ENCODE data around the gene DACT2.
A peak's percentile ranks its signal among the peaks of the same experiment; 100 is the strongest.
"Not testable (repeated sequence)": the region's sequence is repeated elsewhere in the genome, so short reads cannot be mapped to it uniquely, and the experiment has no call there.

The DACT2 gene

DNA sequence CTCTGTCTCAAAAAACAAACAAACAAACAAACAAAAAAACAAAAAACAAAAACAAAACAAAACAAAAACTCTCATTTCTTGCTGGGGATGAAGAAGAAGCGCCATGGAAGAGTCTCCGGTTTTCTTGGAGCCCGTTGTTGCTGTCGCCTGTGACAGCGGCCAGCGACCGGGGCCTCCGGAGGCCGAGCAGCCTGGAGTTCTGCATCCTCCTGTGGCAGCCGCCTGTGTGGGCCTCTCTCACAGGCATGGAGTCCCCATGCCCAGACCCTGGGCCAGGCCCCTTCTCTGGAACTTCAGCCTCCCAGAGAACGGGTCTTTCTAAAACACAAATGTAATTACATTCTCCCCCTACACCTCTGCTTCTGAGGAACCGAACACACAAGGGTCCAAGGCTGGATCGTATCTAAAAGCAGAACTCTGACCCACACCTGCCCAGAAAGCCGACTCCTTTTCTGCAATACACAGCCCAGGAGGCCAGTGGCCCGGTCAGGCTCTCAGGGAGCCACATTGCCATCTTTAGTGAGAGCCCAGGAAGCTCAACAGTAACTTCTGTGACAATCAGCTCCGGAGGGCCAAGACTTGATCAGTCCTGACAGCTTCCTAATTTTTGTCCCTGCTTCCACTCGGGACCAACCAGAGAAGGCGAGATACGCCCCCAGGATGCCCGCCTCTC, 18.5 kb downstream of the DACT2 start:
- no peak for DNase-seq (ENCODE audit: low spot score)

DNA sequence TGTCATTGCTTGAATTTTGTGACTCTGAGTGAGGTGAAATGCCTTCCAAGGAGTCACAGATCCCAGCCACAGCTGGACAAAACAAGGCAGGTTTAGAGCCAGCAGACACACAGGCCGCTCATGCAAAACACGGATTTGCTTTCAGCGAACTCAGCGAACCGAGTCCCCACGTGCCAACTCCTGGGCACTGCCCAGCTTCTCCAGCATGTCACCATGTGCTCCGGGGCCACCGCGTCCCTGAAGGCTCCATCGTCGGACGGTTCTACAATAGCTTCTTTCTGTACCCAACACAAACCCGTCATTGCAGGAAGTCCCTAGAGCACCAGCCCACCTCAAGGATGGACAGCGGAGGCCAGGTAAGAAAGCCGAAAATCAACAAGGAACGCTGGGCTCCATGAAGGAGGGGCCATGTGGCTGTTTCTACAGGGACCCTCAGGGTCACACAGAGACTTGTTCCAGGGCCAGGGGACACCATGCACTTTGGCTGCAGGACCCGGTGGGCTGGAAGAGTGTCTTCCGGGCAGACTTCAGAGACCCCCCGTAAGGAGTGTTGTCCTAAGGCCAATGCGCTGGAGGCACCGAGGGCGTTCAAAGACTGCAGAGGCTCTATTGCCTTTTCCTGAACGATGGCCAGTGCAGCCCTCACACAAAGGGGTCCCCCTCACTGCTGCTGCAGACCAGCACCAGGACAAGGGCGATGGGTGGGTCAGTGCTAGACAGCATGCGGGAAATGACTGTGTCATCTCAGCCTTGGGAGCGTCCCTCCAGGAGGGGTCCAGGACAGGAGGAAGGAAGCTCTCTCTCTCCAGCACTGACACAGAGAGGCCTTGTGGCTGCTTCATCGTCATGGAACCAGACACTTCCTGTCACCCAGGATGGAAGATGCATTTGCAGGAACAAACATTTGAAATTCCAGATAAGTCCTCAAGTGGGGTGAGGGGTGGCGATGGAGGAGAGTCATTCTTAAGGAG, 19.8 kb downstream of the DACT2 start:
- no peak for DNase-seq (ENCODE audit: low spot score)

DNA sequence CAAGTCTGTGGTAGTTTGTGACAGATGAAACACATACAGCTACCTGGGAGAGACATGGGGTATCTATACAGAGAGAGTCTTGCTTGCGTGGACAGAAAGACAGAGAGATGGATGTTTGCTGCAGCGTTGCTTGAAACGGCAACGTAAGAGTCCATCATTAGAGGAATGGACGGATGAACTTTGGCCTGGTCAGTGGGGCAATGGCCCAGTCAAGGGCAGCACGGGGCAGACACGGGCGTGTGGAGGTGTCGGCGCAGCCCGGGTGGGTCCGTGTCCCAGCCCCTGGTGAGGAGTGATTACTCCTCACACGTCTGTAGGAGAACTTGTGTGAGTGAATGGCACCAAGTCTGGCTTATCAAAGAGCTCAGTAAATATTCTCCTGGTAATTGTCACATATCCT, 21.9 kb downstream of the DACT2 start:
- DNase-seq (ENCODE audit: low spot score), result no peak

- no peak for DNase-seq (ENCODE audit: low spot score)
These were observed 24.7 kb downstream of the DACT2 start for GRCh38 chr6:168294901-168295300.

- DNase-seq (ENCODE audit: low spot score), result no peak
These were observed 25.7 kb downstream of the DACT2 start for GRCh38 chr6:168293636-168294530.

GRCh38 chr6:168292826-168293225, 26.8 kb downstream of the DACT2 start:
- no peak for DNase-seq (ENCODE audit: low spot score)

DNA sequence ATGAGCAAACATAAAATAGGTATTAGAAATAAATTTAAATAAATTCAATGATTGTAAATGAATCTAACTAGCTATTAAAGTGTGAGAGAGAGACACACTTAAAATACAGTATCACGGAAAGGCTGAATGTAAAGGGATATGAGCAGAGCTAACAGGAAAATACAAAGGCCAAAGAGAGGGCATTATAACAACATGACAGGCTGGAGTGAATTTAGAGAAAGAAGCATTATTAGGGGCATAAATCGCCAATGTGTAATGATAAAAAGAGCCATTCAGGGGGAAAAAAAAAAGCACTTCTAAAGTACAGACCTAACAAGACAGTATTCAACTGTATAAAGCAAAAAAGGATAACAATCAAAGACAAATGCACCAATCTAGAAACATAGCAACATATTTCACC, 28.1 kb downstream of the DACT2 start:
- DNase-seq (ENCODE audit: low spot score), result peak; percentile 59

DNA sequence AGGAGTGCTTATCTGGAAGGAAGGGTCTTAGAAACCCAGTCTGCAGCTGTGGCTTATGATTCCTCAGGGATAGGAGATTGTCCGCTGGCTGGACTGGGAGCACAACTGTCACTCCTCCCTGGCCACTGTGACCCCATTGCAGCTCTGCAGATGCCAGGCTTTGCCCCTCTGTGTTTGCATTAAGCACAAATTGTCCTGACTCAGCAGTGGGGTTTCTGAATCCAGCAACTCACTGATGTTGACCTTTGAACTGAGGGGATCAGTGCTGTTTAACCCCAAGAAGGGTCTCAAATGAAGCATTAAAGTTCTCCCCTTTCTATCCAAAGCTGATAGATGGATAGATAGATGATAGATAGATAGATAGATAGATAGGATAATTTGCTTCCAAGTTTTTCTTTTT, 29.5 kb downstream of the DACT2 start:
- DNase-seq (ENCODE audit: low spot score), result no peak

DNA sequence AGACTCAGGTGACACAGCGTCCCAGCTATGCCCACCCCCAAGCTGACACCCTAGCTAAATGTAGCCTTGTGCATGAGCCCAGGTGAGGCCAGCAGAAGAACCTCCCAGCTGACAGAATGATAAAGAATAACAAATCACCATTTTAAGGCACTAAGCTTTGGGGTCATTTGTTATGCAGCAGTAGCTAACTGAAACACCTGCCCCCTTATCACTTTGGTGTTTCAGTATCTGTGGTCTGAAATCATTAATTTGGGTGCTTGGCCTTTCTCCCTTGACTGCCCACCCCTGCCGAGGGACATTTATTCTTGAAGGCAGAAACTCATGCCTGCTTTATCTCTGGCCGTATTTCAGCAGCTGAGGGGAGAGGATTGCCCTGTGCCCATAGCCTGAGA, 30.0 kb downstream of the DACT2 start:
- DNase-seq (ENCODE audit: low spot score), result no peak

DNA sequence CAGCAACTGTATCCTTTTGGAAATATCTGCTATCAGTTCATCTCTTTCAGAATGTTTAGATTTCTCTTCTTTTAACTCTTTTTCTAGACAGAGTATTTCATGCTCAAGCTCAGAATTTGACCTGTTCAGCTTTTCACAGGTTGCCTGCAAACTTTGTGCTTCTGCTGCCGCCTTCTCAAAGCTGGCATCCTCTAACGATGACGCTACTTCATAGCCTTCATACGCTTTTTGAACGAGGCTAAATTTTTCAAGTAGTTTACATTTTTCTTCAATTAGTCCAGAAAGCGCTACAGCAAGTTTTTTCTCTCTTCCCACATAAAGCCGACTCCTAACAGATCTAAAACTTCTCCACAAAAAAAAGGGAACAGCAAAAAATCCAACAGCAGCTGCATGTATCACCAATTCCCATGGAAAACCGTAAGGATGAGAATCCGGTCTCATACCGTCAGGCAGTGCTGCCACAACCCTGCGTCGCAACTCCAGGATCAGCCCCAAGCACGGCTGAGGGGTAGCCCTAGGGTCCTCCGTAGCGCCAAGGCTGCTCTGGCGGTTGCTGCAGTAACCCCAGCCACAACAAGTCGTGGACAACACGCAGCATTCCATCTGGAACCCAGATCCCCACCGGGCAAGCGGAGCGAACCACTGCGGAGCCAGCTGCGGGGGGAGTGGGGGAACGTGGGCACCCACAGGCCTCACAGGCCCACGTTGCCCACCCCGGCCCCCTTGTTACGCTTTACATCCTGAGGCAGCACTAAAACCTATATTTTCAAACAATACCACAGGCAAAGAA, 30.6 kb downstream of the DACT2 start:
- no peak for DNase-seq (ENCODE audit: low spot score)

GRCh38 chr6:168287460-168287859, 32.1 kb downstream of the DACT2 start:
- DNase-seq (ENCODE audit: low spot score), result not testable (repeated sequence)

- not testable (repeated sequence) for DNase-seq (ENCODE audit: low spot score)
These were observed 32.7 kb downstream of the DACT2 start for GRCh38 chr6:168286771-168287446.

DNA sequence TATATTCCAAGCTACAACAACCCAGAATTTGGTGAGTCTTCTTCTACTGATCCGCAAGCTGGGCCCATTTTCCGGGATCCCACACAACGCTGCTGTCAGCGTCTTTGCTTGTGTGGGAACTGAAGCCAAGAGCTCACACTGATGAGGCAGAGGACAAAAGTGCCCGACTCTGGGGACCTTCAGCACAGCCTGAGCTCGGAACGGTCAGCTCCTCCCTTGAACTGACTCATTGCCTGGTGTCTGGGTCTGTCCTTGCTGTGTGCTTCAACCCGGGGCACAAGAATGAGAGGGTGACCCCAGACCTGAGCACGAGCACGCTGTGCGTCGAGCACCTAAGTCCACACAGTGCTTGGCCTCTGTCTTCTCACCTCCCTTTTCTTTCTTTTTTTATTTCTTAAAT, 33.5 kb downstream of the DACT2 start:
- no peak for DNase-seq (ENCODE audit: low spot score)

GRCh38 chr6:168285456-168285855, 34.1 kb downstream of the DACT2 start:
- DNase-seq (ENCODE audit: low spot score), result no peak

- DNase-seq (ENCODE audit: low spot score), result no peak
These were observed 35.4 kb downstream of the DACT2 start for GRCh38 chr6:168284187-168284586.

DNA sequence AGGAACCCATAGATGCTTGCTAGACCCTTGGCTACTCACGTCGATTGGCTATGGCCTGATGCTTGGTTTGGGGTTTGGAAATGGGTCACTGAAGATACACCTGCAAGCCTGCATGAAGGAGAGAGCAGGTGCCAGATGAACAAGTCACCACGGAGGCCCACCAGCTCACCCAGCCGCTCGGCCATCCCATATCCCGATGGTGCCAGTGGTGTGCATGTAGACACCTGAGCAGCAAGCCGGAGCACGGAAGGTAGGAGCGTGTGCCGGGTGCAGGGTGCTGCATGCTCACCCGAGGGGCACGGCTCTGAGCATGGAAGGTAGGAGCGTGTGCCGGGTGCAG, 35.9 kb downstream of the DACT2 start:
- no peak for DNase-seq (ENCODE audit: low spot score)

DNA sequence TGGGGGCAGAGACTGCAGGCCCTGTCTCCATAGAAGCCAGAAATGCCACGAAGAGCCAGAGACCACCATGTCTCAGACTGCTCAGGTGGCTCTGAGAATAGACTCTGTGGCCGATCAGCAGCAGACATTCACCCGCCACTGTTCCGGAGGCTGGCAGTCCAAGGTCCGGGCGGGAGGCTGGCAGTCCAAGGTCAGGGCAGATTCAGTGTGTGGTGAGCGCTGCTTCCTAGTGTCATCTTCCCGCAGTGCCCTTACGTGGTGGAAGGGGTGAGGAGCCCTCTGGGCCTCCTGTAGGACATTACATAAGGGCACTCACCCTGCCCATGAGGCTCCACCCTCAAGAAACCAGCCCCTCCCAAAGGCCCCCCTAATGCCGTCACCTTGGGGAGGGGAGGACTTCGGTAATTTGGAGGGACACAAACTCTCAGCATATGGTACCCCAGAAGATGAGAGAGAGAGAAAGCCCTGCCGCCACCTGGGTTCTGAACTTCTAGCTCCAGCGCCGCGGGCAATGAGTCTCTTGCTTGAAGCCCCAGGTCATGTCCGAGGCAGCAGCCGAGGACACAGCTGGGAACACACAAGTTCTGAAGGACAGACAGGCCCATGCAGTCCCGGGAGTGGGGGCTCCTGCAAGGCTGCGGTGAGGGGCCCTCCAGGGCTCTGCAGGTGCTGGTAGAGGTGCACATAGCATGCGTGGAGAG, 36.4 kb downstream of the DACT2 start:
- no peak for DNase-seq (ENCODE audit: low spot score)

- no peak for DNase-seq (ENCODE audit: low spot score)
These were observed 37.8 kb downstream of the DACT2 start for GRCh38 chr6:168281826-168282225.

GRCh38 chr6:168281314-168281713, 38.3 kb downstream of the DACT2 start:
- not testable (repeated sequence) for DNase-seq (ENCODE audit: low spot score)

DNA sequence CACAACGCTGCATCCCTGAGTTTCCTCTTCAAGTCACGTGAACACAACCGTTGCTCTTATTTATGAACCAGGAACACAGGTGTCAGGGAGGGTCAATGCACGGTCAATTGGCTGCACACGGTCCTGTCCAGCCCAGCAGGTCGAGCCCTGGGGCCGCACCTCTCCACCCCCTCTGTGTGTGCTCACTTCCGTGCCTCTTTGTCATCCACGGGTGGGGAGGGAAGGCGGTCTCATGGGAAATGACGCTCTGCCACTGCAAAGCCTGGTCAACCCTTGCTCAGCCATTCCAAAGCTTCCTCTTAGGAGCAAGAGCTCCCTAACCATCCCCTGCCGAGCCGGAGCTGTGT, 38.7 kb downstream of the DACT2 start:
- DNase-seq (ENCODE audit: low spot score), result no peak

All from COLO829 (cell line).